ENCODE measurements around the gene UVSSA.

- TF ChIP-seq CTCF (IDR thresholded peaks at IDR 0.05) (no peak), POLR2AphosphoS5 (IDR thresholded peaks at IDR 0.05) (no peak)
Measured at GRCh38 chr4:1359144-1359501, 12.1 kb downstream of the UVSSA start.

Measured in breast epithelium (tissue), 3 donors.